OCI-LY3 (cell line): ENCODE measurements around the gene ZNF639.

Source experiments
- H2AFZ ChIP-seq: fragments of 200-600, 300-600 bp; shearing (Covaris generic); 2 replicates; pipeline ENCODE4 v1.6.0; 2014; ENCODE audit warnings: antibody characterized with exemption, low read depth, low read length
- H3K27ac ChIP-seq: fragments of 200-600, 300-600 bp; sonication (generic); 2 replicates; pipeline ENCODE4 v1.5.1; 2014; ENCODE audit warnings: mild to moderate bottlenecking, low read length, moderate library complexity, mixed read lengths
- H3K27me3 ChIP-seq: fragments of 200-600, 300-600 bp; sonication (generic); 2 replicates; pipeline ENCODE4 v1.6.1; 2014; ENCODE audit warnings: low read depth, low read length, mixed read lengths
- H3K36me3 ChIP-seq: fragments of 200-600, 300-600 bp; sonication (generic); replicated peaks from 2 replicates; pipeline ENCODE3; 2014; ENCODE audit warnings: low read depth, low read length, mixed read lengths
- H3K4me1 ChIP-seq: fragments of 300-600, 200-600 bp; sonication (generic); 2 replicates; pipeline ENCODE4 v1.6.1; 2014; ENCODE audit warnings: low read length, mixed read lengths
- H3K4me2 ChIP-seq: fragments of 200-600, 300-600 bp; sonication (generic); 2 replicates; pipeline ENCODE4 v1.6.1; 2014; ENCODE audit warnings: low read length, mixed read lengths
- H3K4me3 ChIP-seq: fragments of 300-600, 200-600 bp; sonication (generic); 2 replicates; pipeline ENCODE4 v1.5.1; 2014; ENCODE audit warnings: antibody characterized with exemption, mild to moderate bottlenecking, low read length, moderate library complexity
- H3K79me2 ChIP-seq: fragments of 300-600, 200-600 bp; shearing (Covaris generic); 2 replicates; pipeline ENCODE4 v1.6.1; 2014; ENCODE audit warnings: mild to moderate bottlenecking, low read length, mixed read lengths
- H3K9ac ChIP-seq: fragments of 300-600, 200-600 bp; shearing (Covaris generic); 2 replicates; pipeline ENCODE4 v1.6.0; 2014; ENCODE audit warnings: mild to moderate bottlenecking, low read length, moderate library complexity
- H3K9me3 ChIP-seq: fragments of 200-600, 300-600 bp; shearing (Covaris generic); 2 replicates; pipeline ENCODE4 v1.6.1; 2014; ENCODE audit warnings: low read length, mixed read lengths; ENCODE audit not compliant: insufficient read depth
- H4K20me1 ChIP-seq: fragments of 200-600, 300-600 bp; sonication (generic); 2 replicates; pipeline ENCODE4 v1.6.1; 2016; ENCODE audit warnings: low read length, mixed read lengths; ENCODE audit not compliant: insufficient read depth
- EZH2phosphoT487 ChIP-seq: fragments of 200-600 bp; shearing (Covaris generic); IDR thresholded peaks from 2 replicates; pipeline ENCODE4 v1.6.1; 2018; ENCODE audit warnings: antibody characterized with exemption, mixed run types, low read depth
- TF ChIP-seq, protein P1 (sequence below): fragments of 200-600, 300-600 bp; sonication (generic); IDR thresholded peaks from 2 replicates; pipeline ENCODE4 v1.5.1; 2014; ENCODE audit warnings: antibody characterized with exemption, low read length, low read depth

ZNF639 gene

DNA sequence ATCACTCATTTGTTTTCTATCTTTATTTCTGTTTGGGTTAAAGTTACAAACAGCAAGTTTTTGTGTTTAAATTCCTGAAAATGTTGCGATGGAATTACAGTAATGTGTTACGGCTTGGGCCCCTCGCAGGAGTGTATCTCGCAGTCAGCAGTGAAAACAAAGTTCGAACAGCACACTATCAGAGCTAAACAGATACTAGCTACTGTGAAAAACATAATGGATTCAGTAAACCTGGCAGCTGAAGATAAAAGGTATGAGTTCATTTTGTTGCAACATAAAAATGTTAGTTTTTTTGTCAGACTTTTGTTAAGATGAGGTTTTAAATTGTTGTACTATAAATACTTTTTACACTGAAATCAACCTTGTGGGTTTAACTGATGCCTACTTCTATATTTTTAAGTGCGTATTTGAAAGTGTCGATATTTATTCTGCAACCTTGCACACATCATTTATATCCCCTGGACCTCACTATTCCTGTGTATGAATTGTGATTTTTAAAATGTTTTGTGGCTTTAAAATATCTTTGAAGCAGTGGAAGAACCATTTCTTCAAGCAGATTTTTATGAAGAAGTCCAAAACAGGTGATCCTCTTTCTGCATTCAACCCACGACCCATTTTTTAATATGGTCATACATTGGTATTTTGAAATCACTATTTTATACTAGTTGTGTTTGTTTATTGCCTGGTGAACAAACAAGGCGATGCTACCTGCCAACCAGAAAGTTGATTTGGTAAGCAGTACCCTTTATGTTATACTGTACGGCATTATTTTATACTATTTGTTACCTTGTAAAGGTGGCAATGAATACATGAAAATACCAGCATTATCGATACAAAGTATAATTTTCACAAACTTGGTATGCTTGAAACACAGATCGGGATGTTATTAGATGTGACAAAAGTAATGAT lies 52.5 kb downstream of the ZNF639 start:
- Histone ChIP-seq H3K27ac (no peak overlapping the region), H3K4me1 (no peaks in the 10 kb centered on the region), H3K36me3 (peaks cover 43% of the 10 kb centered on the region), H2AFZ (no peak overlapping the region), H4K20me1 (no peaks in the 10 kb centered on the region), H3K79me2 (no peaks in the 10 kb centered on the region), H3K4me3 (no peak overlapping the region), H3K4me2 (no peak overlapping the region), H3K9me3 (no peaks in the 10 kb centered on the region), H3K9ac (no peak overlapping the region), H3K27me3 (no peaks in the 10 kb centered on the region)
- no peak for TF ChIP-seq EZH2phosphoT487
- TF ChIP-seq, protein P1, sequence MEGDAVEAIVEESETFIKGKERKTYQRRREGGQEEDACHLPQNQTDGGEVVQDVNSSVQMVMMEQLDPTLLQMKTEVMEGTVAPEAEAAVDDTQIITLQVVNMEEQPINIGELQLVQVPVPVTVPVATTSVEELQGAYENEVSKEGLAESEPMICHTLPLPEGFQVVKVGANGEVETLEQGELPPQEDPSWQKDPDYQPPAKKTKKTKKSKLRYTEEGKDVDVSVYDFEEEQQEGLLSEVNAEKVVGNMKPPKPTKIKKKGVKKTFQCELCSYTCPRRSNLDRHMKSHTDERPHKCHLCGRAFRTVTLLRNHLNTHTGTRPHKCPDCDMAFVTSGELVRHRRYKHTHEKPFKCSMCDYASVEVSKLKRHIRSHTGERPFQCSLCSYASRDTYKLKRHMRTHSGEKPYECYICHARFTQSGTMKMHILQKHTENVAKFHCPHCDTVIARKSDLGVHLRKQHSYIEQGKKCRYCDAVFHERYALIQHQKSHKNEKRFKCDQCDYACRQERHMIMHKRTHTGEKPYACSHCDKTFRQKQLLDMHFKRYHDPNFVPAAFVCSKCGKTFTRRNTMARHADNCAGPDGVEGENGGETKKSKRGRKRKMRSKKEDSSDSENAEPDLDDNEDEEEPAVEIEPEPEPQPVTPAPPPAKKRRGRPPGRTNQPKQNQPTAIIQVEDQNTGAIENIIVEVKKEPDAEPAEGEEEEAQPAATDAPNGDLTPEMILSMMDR, result no peak

DNA sequence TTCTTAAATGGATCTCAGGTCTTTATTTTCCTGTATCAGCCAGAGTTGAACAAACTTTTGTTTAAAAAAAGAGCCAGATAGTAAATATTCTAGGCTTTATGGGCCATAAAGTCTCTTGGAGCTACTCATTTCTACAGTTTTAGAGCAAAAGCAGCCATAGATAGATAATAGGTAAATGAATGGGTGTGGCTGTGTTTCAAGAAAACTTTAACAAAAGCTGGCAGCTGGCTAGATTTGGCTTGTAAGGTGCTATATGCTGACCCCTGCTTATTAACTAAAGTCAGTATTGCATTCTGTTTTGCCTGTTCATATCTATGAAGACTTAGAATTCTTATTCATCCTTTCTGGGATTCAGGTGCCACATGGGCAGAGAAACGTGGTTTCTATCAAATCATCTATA lies 53.6 kb downstream of the ZNF639 start:
- Histone ChIP-seq H3K9me3 (no peaks in the 10 kb centered on the region), H3K36me3 (peaks cover 48% of the 10 kb centered on the region), H3K4me2 (no peak overlapping the region), H3K4me3 (no peak overlapping the region), H3K9ac (no peak overlapping the region), H3K4me1 (no peaks in the 10 kb centered on the region), H4K20me1 (no peaks in the 10 kb centered on the region), H3K79me2 (no peaks in the 10 kb centered on the region), H3K27ac (no peak overlapping the region), H3K27me3 (no peaks in the 10 kb centered on the region), H2AFZ (no peak overlapping the region)
- no peak for TF ChIP-seq EZH2phosphoT487
- TF ChIP-seq, protein P1, result no peak
